GM23248 (cell line): ENCODE results near the gene WDR93.

Experiments
- EZH2 ChIP-seq: fragments of 200-600 bp; sonication (generic); IDR thresholded peaks from 2 replicates; pipeline ENCODE4 v1.6.1; 2018; ENCODE audit warnings: antibody characterized with exemption, mild to moderate bottlenecking; ENCODE audit not compliant: insufficient read depth, poor library complexity, severe bottlenecking
- EZH2phosphoT487 ChIP-seq: fragments of 200-600 bp; sonication (generic); IDR thresholded peaks from 2 replicates; pipeline ENCODE4 v1.6.1; 2018; ENCODE audit warnings: antibody characterized with exemption, moderate library complexity, mild to moderate bottlenecking, low read depth; ENCODE audit not compliant: insufficient read depth

DNA sequence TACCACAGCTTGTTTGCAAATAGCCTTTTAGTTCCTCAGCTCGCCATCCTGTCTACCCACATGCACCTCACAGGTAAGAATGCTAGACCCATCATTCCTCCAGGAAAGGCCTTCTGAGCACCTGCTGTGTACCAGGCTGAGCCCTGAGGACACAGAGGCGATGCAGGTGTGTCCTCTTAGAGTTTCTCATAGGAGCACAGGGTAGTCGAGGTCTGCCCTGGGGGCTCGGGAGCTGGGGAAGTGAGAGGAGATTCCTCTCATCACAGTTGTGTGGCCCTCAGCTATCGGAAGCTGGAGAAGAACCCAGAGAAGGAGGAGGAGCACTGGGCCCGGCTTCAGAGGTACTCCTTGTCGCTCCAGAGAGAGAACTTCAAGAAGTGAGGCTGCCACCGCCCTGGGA is 52.4 kb downstream of the WDR93 start:
- no peak for TF ChIP-seq EZH2
- no peak for TF ChIP-seq EZH2phosphoT487
